ENCODE measurements around the gene SEMA7A.

Gene SEMA7A

DNA sequence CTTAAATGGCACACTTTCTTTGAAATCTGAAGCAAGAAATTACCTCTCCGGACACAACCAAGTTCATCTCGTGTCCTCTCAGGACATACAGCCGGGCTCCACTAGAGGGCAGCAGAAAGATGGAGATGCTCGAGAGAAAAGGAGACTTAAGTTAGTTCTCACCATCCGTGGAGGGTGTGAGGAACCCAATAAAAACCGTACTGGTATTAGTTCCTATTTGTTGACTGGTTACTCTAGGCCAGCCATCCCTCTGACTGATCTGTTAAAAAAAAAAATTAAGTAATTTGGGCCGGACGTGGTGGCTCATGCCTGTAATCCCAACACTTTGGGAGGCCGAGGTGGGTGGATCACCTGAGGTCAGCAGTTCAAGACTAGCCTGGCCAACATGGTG lies 58.5 kb downstream of the SEMA7A start:
- Mint-ChIP-seq H3K27me3 (ENCODE audit: low read depth) (peaks cover 25% of the 10 kb centered on the region), H3K36me3 (ENCODE audit: low read depth) (no peaks in the 10 kb centered on the region), H3K4me3 (peak overlapping the region; percentile 73 to 84 (median 77)), H3K27ac (no peak overlapping the region), H3K4me1 (peaks cover 6% of the 10 kb centered on the region), H3K9me3 (no peaks in the 10 kb centered on the region)
- TF ChIP-seq, protein P1, sequence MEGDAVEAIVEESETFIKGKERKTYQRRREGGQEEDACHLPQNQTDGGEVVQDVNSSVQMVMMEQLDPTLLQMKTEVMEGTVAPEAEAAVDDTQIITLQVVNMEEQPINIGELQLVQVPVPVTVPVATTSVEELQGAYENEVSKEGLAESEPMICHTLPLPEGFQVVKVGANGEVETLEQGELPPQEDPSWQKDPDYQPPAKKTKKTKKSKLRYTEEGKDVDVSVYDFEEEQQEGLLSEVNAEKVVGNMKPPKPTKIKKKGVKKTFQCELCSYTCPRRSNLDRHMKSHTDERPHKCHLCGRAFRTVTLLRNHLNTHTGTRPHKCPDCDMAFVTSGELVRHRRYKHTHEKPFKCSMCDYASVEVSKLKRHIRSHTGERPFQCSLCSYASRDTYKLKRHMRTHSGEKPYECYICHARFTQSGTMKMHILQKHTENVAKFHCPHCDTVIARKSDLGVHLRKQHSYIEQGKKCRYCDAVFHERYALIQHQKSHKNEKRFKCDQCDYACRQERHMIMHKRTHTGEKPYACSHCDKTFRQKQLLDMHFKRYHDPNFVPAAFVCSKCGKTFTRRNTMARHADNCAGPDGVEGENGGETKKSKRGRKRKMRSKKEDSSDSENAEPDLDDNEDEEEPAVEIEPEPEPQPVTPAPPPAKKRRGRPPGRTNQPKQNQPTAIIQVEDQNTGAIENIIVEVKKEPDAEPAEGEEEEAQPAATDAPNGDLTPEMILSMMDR (IDR thresholded peaks at IDR 0.05; ENCODE audit: unreplicated experiment in 3 of 3): peak; percentile 83 to 87 (median 86)

DNA sequence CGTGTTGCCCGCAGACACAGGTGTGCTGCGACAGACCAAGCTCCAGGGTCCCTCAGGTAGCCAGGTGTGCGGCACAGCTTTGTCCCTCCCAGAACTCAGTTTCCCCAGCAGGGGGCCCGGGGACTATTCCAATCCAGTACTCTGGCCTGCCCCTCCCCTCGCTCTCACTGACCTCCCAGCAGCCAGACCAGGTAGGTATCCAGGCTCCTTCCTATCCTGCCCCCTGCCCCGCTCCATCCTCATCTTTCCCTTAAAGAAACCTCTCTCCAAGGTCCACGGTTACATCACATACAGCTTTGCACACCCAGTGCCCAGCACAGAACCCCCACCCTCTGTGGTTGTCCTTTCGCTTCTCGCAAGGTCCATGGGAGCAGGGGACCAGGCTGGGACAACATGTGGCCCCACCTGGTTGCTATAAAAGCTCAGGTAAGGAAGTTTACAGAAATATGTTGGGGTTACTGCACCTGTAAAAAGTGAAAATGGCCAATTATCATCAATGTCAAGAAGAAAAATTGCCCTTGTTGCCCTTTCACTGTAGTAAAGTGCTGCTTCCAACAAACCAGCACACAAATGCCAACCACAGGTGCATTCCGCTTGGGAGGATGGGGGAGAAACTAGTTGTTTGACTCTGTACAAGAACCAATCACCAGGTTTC lies 59.0 kb downstream of the SEMA7A start:
- H3K4me1 Mint-ChIP-seq: peaks cover 6% of the 10 kb centered on the region
- no peak overlapping the region for H3K27ac Mint-ChIP-seq
- H3K27me3 Mint-ChIP-seq (ENCODE audit: low read depth): peaks cover 25% of the 10 kb centered on the region
- H3K9me3 Mint-ChIP-seq: no peaks in the 10 kb centered on the region
- no peaks in the 10 kb centered on the region for H3K36me3 Mint-ChIP-seq (ENCODE audit: low read depth)
- H3K4me3 Mint-ChIP-seq: peak overlapping the region; percentile 73 to 84 (median 82)
- TF ChIP-seq, protein P1 (IDR thresholded peaks at IDR 0.05; ENCODE audit: unreplicated experiment in 3 of 3): no peak

DNA sequence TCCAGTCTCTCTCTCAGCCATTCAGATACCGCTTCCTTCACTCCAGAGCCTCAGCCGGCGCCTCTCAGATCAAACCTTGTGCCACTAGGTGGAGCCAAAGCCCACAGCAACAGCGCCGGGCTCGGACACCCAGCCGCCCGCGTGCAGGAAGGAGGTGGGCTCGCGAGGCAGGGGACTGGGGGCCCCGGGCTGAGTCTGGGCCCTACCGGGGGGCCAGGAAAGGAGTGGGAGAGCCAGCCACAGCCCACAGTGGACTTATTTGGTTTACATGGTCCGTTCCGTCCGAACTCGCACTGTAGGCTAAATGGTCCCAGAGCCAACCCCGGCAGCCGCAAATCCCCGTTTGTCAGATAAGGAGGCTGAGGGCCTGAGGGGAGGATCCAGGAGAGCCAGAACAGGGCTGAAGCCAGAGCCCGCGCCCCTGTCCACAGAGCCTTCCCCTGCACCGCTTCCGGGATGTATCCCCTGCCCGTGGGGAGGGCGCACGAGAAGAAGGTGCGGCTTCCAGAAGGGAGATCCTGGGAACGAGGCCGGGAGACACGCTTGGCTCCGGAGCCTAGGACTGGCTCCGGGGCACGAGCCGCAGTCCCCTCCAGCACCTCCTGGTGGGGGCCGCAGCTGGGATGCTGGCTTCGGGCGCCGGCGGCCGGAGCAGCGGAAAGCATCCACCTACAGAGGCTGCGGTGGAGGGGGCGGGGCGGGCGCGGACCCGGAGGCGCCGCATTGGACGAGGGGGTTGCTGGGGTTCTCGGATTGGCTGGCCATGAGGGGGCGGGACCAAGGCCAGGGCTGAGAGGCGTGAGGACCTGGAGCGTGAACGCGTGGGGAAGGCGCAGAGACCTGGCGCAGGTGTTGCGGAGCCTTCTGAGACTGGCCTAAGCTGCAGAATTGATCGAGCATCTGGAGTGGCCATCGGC lies 59.8 kb downstream of the SEMA7A start:
- Mint-ChIP-seq H3K27me3 (ENCODE audit: low read depth) (peaks cover 25% of the 10 kb centered on the region), H3K9me3 (no peaks in the 10 kb centered on the region), H3K4me3 (peak overlapping the region; percentile 82 to 84 (median 82)), H3K36me3 (ENCODE audit: low read depth) (no peaks in the 10 kb centered on the region), H3K27ac (peak overlapping the region in 1 of 3 experiments; percentile 60), H3K4me1 (peaks cover 6% of the 10 kb centered on the region)
- TF ChIP-seq, protein P1 (IDR thresholded peaks at IDR 0.05; ENCODE audit: unreplicated experiment in 3 of 3): peak; percentile 87 to 94 (median 90)

DNA sequence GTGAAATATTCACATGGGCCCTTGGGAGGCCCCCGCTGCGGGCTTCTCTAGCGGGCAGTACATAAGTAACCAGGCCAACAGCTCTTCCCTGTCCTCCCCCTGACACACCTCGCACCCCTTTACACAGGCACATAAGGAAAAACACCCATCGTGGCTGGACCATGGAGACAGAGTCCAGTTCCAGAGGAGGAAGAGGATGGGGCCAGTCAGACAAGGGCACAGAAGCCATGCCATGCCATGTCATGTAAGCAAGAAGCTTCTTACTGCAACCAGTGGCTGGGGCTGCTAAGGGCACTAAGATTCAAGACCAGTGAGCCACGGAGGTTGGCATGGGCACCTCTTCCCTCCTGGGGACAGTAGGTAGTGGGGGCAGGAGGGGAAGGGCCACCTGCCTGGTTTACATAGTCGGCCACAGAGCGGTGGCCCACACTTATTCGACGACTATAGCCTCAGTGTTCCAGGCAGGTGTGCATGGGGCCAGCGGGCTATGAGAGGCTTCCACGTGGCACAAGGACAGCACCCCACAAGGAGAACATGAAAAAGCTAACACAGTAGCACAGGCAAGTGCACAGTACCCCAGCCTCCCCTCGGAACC lies 60.6 kb downstream of the SEMA7A start:
- H3K27ac Mint-ChIP-seq: peak overlapping the region in 1 of 3 experiments; percentile 60
- H3K9me3 Mint-ChIP-seq: no peaks in the 10 kb centered on the region
- peak overlapping the region; percentile 82 to 84 (median 82) for H3K4me3 Mint-ChIP-seq
- TF ChIP-seq, protein P1 (IDR thresholded peaks at IDR 0.05; ENCODE audit: unreplicated experiment in 3 of 3): no peak
- peaks cover 25% of the 10 kb centered on the region for H3K27me3 Mint-ChIP-seq (ENCODE audit: low read depth)
- H3K36me3 Mint-ChIP-seq (ENCODE audit: low read depth): no peaks in the 10 kb centered on the region
- H3K4me1 Mint-ChIP-seq: peaks cover 6% of the 10 kb centered on the region

DNA sequence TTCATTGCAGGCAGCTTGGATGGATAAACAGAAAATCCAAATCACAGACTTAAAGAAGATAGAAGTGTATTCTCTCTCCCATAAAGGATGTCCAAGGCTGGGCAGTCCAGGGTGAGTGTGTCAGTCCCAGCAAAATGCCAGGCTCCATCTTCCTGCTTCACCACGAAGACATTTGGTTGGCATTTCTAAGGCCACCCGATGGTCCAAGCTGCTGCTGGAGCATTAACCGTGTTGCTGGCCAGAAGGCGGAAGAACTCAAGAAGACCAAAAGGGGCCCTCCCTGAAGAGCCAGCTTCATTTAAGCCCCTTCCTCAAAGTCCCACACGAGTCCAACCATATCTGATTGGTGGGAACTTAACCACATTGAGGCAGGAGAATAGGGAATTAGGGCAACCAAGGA lies 63.3 kb downstream of the SEMA7A start:
- Mint-ChIP-seq H3K9me3 (no peaks in the 10 kb centered on the region), H3K4me1 (peaks cover 6% of the 10 kb centered on the region), H3K27ac (no peak overlapping the region), H3K4me3 (no peak overlapping the region), H3K27me3 (ENCODE audit: low read depth) (peaks cover 34% of the 10 kb centered on the region), H3K36me3 (ENCODE audit: low read depth) (no peaks in the 10 kb centered on the region)
- TF ChIP-seq, protein P1 (IDR thresholded peaks at IDR 0.05; ENCODE audit: unreplicated experiment in 3 of 3): no peak

All from nephron (organoid).